Measurements from ENCODE around the gene SUCO. TPM values are rescaled to one million over a fixed set of nuclear protein-coding genes. Genes with fewer than 3 reads are reported as not detected.

The SUCO gene
- polyA plus RNA-seq, 1 experiment, result 5.0 TPM

DNA sequence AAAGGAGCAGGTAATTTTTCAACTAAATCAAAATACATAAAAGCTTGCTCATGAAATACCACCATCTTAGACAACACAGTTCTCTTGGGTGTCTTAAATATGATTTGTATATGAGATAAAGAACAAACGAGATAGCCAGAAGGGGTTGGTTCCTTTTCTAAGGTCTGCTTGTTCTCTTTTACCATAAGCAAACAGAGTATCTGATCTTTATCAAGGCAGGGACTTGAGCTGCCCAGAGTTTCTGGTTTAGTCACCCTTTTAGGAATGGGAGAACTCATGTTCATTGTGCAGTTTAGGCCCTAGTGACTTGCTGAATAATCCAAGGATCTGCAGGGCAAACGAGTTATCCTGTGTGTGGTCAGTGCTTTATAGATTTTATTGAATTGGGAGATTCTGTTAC is 3.0 kb upstream of the SUCO start:
- no peak for DNase-seq (ENCODE audit: low read depth)
- Histone ChIP-seq H3K36me3 (ENCODE audit: control insufficient read depth, insufficient read depth, low read length) (no peaks in the 10 kb centered on the region), H3K27me3 (ENCODE audit: control insufficient read depth, insufficient read depth, low read length) (no peaks in the 10 kb centered on the region), H3K4me3 (ENCODE audit: low read depth, low read length) (no peak overlapping the region)
- ChIA-PET POLR2A (interaction anchor here (0.8 kb wide), 1 partner anchor 124 kb away, joined by 3 read pairs; no protein-coding TSS in a partner anchor), CTCF (no interaction called here)
- TF ChIP-seq, protein P1, sequence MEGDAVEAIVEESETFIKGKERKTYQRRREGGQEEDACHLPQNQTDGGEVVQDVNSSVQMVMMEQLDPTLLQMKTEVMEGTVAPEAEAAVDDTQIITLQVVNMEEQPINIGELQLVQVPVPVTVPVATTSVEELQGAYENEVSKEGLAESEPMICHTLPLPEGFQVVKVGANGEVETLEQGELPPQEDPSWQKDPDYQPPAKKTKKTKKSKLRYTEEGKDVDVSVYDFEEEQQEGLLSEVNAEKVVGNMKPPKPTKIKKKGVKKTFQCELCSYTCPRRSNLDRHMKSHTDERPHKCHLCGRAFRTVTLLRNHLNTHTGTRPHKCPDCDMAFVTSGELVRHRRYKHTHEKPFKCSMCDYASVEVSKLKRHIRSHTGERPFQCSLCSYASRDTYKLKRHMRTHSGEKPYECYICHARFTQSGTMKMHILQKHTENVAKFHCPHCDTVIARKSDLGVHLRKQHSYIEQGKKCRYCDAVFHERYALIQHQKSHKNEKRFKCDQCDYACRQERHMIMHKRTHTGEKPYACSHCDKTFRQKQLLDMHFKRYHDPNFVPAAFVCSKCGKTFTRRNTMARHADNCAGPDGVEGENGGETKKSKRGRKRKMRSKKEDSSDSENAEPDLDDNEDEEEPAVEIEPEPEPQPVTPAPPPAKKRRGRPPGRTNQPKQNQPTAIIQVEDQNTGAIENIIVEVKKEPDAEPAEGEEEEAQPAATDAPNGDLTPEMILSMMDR (IDR thresholded peaks at IDR 0.05; ENCODE audit: insufficient read depth, low read depth, low read length), result no peak

DNA sequence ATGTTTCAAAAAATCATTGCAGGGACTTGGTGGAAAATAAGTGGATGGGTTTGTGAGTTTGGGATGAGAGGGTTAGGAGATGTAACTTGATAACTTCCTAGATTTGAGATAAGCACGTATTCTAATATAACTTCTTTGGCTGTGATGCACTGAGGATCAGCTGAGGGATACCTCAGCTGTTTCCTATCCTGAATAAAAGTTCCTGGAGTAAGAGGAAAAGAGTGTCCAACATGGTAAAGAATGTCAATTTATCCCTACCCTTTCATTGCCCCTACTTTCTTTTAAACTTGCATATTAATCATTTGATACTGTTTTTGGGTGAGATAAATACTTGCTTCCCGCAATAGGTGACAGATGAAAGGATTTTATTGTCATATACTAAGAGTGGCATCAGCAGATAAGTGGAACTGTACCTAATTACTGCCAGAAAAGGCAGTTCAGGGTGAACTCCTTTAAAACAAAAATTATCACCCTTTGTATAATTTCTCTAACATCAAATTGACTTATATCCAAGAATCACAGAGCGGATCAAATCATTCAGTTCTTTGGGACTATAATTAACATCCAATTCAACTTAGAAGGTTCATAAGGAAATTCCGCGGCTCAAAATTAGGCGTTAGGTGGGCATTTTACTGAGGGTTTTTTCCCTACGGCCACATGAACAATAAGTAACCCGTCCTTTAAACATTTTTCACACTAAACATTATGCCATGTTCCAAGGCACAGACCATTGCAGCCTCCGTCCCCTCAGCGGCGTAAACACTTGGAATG is 1.4 kb upstream of the SUCO start:
- Histone ChIP-seq H3K27me3 (ENCODE audit: control insufficient read depth, insufficient read depth, low read length) (no peaks in the 10 kb centered on the region), H3K36me3 (ENCODE audit: control insufficient read depth, insufficient read depth, low read length) (no peaks in the 10 kb centered on the region), H3K4me3 (ENCODE audit: low read depth, low read length) (peak overlapping the region; percentile 70)
- ChIA-PET POLR2A (interaction anchor here (0.5 kb wide), 1 partner anchor 880 kb away, joined by 8 read pairs; no protein-coding TSS in a partner anchor), CTCF (interaction anchor here (1.1 to 1.5 kb wide), 2 partner anchors 34 to 87 kb away, joined by 3 read pairs; no protein-coding TSS in a partner anchor)
- no peak for DNase-seq (ENCODE audit: low read depth)
- TF ChIP-seq, protein P1 (IDR thresholded peaks at IDR 0.05; ENCODE audit: insufficient read depth, low read depth, low read length), result no peak

DNA sequence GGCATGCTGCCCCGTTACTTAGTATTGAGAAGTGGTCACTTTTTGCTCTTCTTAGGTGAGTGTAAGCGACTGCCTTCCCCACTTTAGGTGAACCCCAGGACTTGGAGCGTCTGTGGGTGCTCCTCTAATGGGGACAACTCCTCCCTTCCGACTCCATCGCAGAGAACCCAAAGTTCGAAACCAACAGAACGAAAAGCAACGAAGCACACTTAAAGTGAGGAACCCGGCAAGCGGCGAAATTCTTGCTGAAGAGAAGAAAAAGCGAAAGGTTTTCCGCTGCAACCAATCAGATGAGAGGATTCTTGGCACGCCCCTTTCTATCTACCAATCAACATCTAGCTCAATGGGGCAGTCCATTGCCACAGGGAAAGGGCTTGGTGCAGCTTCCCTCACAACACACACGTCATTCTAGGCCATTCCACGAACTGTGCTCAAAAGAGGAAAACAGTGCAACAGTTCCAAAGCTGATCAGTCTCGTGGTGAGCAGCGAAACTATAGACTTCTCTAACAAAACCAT is 709 bp upstream of the SUCO start:
- ChIA-PET POLR2A (interaction anchor here (0.5 to 1.3 kb wide), 3 partner anchors 21 to 879 kb away, joined by 3 to 8 read pairs (median 4); no protein-coding TSS in a partner anchor), CTCF (interaction anchor here (1.1 to 1.5 kb wide), 2 partner anchors 35 to 88 kb away, joined by 3 read pairs; no protein-coding TSS in a partner anchor)
- Histone ChIP-seq H3K4me3 (ENCODE audit: low read depth, low read length) (peak overlapping the region; percentile 70), H3K27me3 (ENCODE audit: control insufficient read depth, insufficient read depth, low read length) (no peaks in the 10 kb centered on the region), H3K36me3 (ENCODE audit: control insufficient read depth, insufficient read depth, low read length) (no peaks in the 10 kb centered on the region)
- TF ChIP-seq, protein P1 (IDR thresholded peaks at IDR 0.05; ENCODE audit: insufficient read depth, low read depth, low read length), result no peak
- DNase-seq (ENCODE audit: low read depth), result peak; percentile 93

DNA sequence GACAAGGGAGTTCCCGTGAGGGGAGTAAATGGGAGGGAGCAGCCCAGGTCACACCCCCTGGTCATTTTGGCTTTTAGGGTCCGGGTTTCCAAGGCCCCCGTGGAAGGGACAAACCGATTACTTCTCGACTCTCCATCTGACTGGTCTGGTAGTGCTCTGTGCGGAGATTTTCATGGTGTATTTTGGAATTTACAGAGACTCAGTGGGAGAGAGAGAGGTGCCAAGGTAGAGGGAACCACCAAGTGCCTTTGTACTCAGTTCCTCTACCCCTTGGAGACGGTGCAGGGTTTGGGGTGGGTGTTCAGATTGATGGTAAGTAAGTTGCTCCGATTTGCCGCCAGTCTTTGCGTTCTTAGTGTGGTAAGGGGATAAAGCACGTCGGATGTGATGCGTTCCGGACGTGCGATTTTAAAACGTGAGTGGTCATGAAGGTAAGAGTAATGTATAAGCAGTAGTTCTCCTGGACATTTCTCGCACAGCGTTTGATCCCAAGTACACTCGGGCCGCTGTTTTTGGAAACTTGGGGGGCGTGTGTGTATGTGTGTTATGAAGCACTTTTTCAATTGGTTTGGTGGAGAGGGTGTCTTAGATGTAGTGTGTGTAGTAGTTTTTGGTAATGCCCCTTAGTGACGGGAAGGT is 682 bp downstream of the SUCO start:
- ChIA-PET POLR2A (interaction anchor here (0.5 to 1.3 kb wide), 3 partner anchors 173 to 187 kb away, joined by 3 to 7 read pairs (median 3); no protein-coding TSS in a partner anchor), CTCF (no interaction called here)
- DNase-seq (ENCODE audit: low read depth), result no peak
- Histone ChIP-seq H3K27me3 (ENCODE audit: control insufficient read depth, insufficient read depth, low read length) (no peaks in the 10 kb centered on the region), H3K4me3 (ENCODE audit: low read depth, low read length) (peak overlapping the region; percentile 92), H3K36me3 (ENCODE audit: control insufficient read depth, insufficient read depth, low read length) (no peaks in the 10 kb centered on the region)
- TF ChIP-seq, protein P1 (IDR thresholded peaks at IDR 0.05; ENCODE audit: insufficient read depth, low read depth, low read length), result no peak

DNA sequence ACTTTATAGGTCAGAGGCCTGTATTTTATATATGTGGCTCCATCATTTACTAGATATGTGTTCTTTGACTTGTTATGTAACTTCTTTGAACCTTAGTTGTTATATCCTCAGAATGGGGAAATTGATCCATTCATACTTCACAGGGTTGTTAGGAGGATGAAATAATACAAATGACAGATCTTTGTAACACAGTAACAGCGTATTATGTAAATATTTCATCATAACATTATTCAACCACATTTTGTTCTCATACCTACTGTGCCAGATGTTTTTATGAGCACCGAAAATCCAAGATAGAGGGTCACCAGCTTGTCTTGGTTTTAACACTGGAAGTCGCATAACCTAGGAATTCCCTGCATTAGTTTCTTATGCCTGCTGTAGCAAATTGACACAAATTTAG is 3.3 kb downstream of the SUCO start:
- H3K36me3 ChIP-seq (ENCODE audit: control insufficient read depth, insufficient read depth, low read length), result no peaks in the 10 kb centered on the region
- TF ChIP-seq, protein P1 (IDR thresholded peaks at IDR 0.05; ENCODE audit: insufficient read depth, low read depth, low read length), result no peak
- POLR2A ChIA-PET, result no interaction called here
- no peak overlapping the region for H3K4me3 ChIP-seq (ENCODE audit: low read depth, low read length)
- H3K27me3 ChIP-seq (ENCODE audit: control insufficient read depth, insufficient read depth, low read length), result no peaks in the 10 kb centered on the region
- no peak for DNase-seq (ENCODE audit: low read depth)
- CTCF ChIA-PET, result interaction anchor here (1.2 kb wide), 1 partner anchor 183 kb away, joined by 5 read pairs; no protein-coding TSS in a partner anchor
